HG02885 (cell line): Measurements from ENCODE around the gene MTA2.

ENCODE experiments used
- ATAC-seq: cut with Tn5 transposase; IDR thresholded peaks from one replicate; pipeline ENCODE4 v1.9.1; 2021; ENCODE audit warnings: mild to moderate bottlenecking; ENCODE audit not compliant: unreplicated experiment, poor library complexity

MTA2 gene

DNA sequence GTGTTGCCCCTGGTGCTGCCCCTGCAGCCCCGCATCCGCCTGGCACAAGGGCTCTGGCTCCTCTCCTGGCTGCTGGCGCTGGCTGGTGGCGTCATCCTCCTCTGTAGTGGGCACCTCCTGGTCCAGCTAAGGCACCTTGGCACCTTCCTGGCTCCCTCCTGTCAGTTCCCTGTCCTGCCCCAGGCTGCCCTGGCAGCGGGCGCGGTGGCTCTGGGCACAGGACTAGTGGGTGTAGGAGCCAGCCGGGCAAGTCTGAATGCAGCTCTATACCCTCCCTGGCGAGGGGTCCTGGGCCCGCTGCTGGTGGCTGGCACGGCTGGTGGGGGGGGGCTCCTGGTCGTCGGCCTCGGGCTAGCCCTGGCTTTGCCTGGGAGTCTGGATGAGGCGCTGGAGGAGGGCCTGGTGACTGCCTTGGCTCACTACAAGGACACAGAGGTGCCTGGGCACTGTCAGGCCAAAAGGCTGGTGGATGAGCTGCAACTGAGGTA lies 11.7 kb upstream of the MTA2 start:
- no peak for ATAC-seq

DNA sequence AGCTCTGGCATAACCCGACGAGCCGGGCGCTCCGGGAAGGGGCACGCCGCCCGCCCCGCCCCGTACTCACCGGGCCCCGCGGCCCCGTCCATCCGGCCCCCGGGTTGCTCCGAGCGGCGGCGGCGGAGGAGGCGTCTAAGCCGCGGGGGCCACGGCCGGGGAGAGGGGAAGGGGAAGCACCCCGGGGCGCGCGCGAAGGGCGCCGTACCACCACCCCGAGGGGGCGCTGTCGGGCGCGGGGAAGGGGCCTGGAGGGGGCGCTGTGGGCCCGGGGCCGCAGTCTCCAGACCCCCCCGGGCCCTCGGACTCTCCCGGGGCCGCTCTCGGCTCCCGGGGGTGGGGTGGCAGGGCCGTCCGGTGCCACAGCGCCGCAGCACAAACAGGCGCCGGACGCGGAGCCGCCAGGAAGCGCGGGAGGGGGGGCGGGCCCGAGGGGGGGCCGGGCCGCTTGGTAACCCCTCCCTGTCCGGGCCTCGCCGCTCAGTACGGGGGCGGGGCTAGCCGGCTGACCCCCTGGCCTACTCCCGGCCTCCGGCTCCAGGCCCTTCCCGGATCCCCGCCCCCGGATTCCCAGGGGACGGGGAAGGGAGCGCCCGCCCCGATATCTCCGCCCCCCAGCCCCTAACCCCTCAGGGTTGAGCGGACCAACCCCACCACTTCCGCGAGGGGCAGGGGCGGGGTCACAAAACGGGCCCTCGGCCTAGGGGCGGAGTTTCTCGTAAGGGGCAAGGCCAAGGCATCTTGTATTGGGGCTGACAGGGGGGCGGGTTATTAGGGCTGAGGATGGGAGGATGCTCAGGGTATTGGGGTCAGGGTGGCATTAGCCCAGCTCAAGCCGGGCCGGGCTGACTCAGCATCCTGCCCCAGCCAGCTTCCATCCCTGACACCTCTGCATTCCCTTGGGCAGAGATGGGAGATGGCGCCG lies 11.0 kb upstream of the MTA2 start, which contains the start of the genes EML3 and ROM1:
Gene EML3, minus strand, starts transcription at position 410 of the 925 bp plus-strand sequence. Its CDS starts 318 bp downstream, at position 92.
Gene ROM1, plus strand, starts transcription at position 892 of the 925 bp plus-strand sequence. Its CDS starts 25 bp downstream, at position 917.
- ATAC-seq = peak; percentile 80

GRCh38 chr11:62611705-62612365 lies 10.2 kb upstream of the MTA2 start:
- peak; percentile 25 for ATAC-seq

DNA sequence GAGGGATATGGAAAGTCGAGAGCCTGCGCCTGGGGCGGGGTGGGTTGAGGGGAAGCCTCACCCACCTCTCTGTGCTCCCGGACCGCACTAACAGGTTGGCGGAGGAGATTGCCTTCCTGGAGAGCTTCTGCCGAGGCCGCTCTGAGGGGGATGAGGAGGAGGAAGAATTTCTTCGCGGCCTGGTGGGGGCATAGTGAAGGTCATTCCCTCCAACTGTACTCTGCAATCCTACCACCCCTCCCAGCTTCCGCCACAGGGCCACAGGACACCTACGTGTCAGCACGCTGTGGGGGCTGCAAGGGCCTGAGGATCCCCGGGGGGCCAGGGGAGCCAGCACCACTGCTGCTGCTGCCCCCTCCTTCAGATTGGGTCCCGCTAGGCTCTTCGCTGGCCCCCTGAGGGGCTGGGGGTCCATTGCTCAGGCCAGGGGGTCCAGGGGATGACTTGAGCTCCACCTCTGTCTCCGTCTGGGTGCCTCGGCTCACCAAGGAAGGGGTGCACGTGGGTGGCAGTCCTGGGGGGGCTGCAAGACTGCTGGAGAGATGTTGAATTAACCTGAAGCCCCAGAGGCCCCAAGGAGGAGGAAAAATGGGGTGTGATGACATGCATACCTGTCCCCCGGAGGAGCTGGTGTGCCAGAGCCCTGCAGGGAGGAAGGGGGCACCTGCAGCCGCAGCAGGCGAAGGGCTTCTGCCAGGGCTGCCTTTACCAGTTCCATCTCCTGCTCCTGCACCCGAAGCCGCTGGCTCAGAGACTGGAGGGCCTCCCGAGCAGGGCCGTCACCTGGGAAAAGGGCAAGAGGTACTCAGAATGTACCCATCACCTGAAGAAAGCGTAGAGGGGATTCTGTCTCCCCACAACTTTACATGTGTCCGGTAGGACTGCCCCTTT lies 9.4 kb upstream of the MTA2 start:
- no peak for ATAC-seq

- no peak for ATAC-seq
These were observed 8.7 kb upstream of the MTA2 start for GRCh38 chr11:62610403-62610802.

GRCh38 chr11:62608776-62609175 lies 7.1 kb upstream of the MTA2 start:
- ATAC-seq = no peak

- ATAC-seq = no peak
These were observed 6.0 kb upstream of the MTA2 start for GRCh38 chr11:62607714-62608113.

GRCh38 chr11:62605902-62606301 lies 4.2 kb upstream of the MTA2 start:
- no peak for ATAC-seq

DNA sequence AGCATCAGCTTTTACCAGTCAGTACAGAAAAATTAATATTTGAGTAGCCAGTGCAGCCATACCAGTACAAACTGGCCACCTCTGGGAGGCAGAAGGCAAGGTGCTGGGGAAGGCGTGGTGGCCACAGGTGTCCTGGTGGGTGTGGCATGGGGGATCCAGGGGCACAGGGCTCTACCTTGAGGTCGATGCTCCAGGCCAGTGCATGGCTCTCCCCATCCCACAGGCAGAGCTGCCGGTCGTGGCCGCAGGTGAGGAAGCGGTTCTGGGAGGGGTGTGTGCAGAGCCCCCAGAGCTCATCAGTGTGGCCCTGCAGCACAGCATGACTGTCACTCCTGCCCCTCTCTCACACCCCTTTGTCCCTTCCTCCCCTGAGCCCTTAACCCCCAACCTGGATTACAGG lies 3.8 kb upstream of the MTA2 start:
- ATAC-seq = no peak

GRCh38 chr11:62604460-62605120 lies 2.9 kb upstream of the MTA2 start:
- ATAC-seq = no peak

DNA sequence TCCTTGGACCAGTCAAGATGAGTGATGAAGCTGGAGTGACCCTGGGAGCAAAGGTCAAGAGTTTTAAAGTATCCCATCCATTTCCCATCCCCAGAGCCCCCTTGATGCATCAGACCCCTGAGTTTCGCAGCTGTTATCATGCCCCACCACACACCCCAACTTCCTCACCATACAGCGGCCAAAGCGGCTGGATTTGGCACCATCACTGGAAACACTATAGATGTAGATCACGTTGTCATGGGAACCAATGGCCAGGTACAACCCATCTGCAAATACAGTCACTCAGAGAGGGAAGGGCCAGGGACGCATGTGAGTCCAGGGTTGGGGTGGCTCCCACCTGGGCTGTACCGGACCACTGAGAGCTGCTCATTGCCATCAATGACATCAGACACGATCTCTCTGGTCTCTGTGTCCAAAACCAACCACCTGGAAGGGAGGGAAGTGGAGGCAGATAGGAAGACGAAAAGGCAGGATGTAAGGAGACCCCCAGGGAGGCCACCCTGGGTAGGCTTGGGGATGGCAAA lies 2.2 kb upstream of the MTA2 start:
- ATAC-seq = no peak

DNA sequence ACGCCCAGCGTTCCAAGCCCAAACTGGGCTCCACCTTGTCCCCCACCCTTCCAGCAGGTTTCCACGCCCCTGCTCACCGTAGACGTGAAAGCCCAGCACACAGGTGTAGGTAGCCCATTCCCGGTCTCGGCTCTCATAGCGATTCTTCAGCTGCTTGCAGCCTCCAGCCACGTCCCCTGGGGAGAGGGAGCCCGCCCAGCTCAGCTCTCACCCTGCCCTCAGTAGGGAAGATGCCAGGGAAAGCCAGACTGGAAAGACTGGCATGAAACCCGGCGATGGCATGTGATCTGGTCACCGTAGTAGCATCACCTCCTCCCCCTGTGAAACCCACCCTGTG lies 1.4 kb upstream of the MTA2 start:
- no peak for ATAC-seq

GRCh38 chr11:62602141-62603071 lies 741 bp upstream of the MTA2 start:
- peak; percentile 3 for ATAC-seq

GRCh38 chr11:62601122-62601371 lies 618 bp downstream of the MTA2 start:
- ATAC-seq = no peak

- no peak for ATAC-seq
These were observed 1.1 kb downstream of the MTA2 start for GRCh38 chr11:62600367-62601121.

GRCh38 chr11:62599901-62600300 lies 1.8 kb downstream of the MTA2 start:
- no peak for ATAC-seq

- ATAC-seq = peak; percentile 46
These were observed 2.5 kb downstream of the MTA2 start for GRCh38 chr11:62599069-62599696.

DNA sequence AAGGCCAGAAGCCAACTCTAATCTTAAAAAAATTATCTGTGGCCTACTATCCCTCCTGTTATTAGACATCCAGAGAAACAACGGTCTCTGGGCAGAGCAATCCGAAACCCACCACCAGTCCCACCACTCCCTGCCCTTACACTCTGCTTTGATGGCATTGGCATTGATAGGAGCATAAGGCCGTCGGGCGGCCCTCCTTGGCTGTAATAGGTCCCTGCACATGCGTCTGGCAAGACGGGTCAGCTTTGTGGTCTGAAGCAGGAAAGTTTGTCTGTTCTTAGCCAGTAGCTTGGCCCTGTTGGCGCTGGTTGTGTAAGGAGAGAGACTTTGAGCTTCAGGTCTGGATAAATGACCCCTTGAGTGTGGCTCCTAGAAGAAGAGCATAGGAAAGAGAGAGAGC lies 6.5 kb downstream of the MTA2 start:
- ATAC-seq = no peak
